GM19324 (cell line): ENCODE measurements around the gene MPHOSPH8.
"Not testable (repeated sequence)": the region's sequence is repeated elsewhere in the genome, so short reads cannot be mapped to it uniquely, and the experiment has no call there.

Experiments used
- ATAC-seq: cut with Tn5 transposase; IDR thresholded peaks from one replicate; pipeline ENCODE4 v1.9.1; 2021; ENCODE audit warnings: mild to moderate bottlenecking, moderate library complexity; ENCODE audit not compliant: unreplicated experiment, low FRiP score

The MPHOSPH8 gene

GRCh38 chr13:19632915-19633478 lies 462 bp upstream of the MPHOSPH8 start:
- no peak for ATAC-seq

GRCh38 chr13:19634256-19634740 lies 839 bp downstream of the MPHOSPH8 start:
- no peak for ATAC-seq

- ATAC-seq, result not testable (repeated sequence)
These were observed 2.5 kb downstream of the MPHOSPH8 start for GRCh38 chr13:19635926-19636325.

GRCh38 chr13:19643652-19644051 lies 10.2 kb downstream of the MPHOSPH8 start:
- no peak for ATAC-seq

- ATAC-seq, result no peak
These were observed 11.5 kb downstream of the MPHOSPH8 start for GRCh38 chr13:19645000-19645399.

- ATAC-seq, result no peak
These were observed 12.6 kb downstream of the MPHOSPH8 start for GRCh38 chr13:19646063-19646462.

GRCh38 chr13:19650742-19651141 lies 17.3 kb downstream of the MPHOSPH8 start:
- ATAC-seq, result no peak

GRCh38 chr13:19657872-19658591 lies 24.6 kb downstream of the MPHOSPH8 start:
- ATAC-seq, result no peak

- no peak for ATAC-seq
These were observed 25.4 kb downstream of the MPHOSPH8 start for GRCh38 chr13:19658831-19659230.

- no peak for ATAC-seq
These were observed 27.7 kb downstream of the MPHOSPH8 start for GRCh38 chr13:19661126-19661525.

GRCh38 chr13:19661561-19661960 lies 28.1 kb downstream of the MPHOSPH8 start:
- ATAC-seq, result no peak

GRCh38 chr13:19663416-19663979 lies 30.0 kb downstream of the MPHOSPH8 start:
- no peak for ATAC-seq

- ATAC-seq, result no peak
These were observed 31.2 kb downstream of the MPHOSPH8 start for GRCh38 chr13:19664481-19665230.

- ATAC-seq, result no peak
These were observed 32.0 kb downstream of the MPHOSPH8 start for GRCh38 chr13:19665427-19665859.

- ATAC-seq, result no peak
These were observed 35.3 kb downstream of the MPHOSPH8 start for GRCh38 chr13:19668778-19669177.

- no peak for ATAC-seq
These were observed 36.7 kb downstream of the MPHOSPH8 start for GRCh38 chr13:19670147-19670546.

- no peak for ATAC-seq
These were observed 39.5 kb downstream of the MPHOSPH8 start for GRCh38 chr13:19672990-19673389.

- ATAC-seq, result no peak
These were observed 40.3 kb downstream of the MPHOSPH8 start for GRCh38 chr13:19673473-19674430.

GRCh38 chr13:19674898-19675297 lies 41.4 kb downstream of the MPHOSPH8 start:
- ATAC-seq, result no peak

GRCh38 chr13:19676168-19676567 lies 42.7 kb downstream of the MPHOSPH8 start:
- ATAC-seq, result no peak
